ENCODE measurements around the gene MBTPS1.

The MBTPS1 gene

GRCh38 chr16:84143081-84143480 is 26.3 kb upstream of the MBTPS1 start:
- no peak for DNase-seq (ENCODE audit: low spot score)

GRCh38 chr16:84141143-84141670 is 24.5 kb upstream of the MBTPS1 start:
- DNase-seq (ENCODE audit: low spot score), result no peak
- no peak for TF ChIP-seq CTCF (IDR thresholded peaks at IDR 0.05; ENCODE audit: extremely low read depth, missing control alignments)

More at GRCh38 chr16:84143081-84143480, 26.3 kb upstream of the MBTPS1 start:
- TF ChIP-seq CTCF (IDR thresholded peaks at IDR 0.05; ENCODE audit: extremely low read depth, missing control alignments), result no peak

- TF ChIP-seq CTCF (IDR thresholded peaks at IDR 0.05; ENCODE audit: extremely low read depth, missing control alignments), result no peak
- DNase-seq (ENCODE audit: low spot score), result no peak
Measured at GRCh38 chr16:84139628-84140258, 23.0 kb upstream of the MBTPS1 start.

- DNase-seq (ENCODE audit: low spot score), result peak; percentile 76
Measured at GRCh38 chr16:84138824-84139627, 22.3 kb upstream of the MBTPS1 start.

GRCh38 chr16:84138500-84138823 is 21.7 kb upstream of the MBTPS1 start:
- no peak for DNase-seq (ENCODE audit: low spot score)
- TF ChIP-seq CTCF (IDR thresholded peaks at IDR 0.05; ENCODE audit: extremely low read depth, missing control alignments), result no peak

More at GRCh38 chr16:84138824-84139627, 22.3 kb upstream of the MBTPS1 start:
- TF ChIP-seq CTCF (IDR thresholded peaks at IDR 0.05; ENCODE audit: extremely low read depth, missing control alignments), result no peak

GRCh38 chr16:84137769-84138357 is 21.1 kb upstream of the MBTPS1 start:
- DNase-seq (ENCODE audit: low spot score), result no peak
- TF ChIP-seq CTCF (IDR thresholded peaks at IDR 0.05; ENCODE audit: extremely low read depth, missing control alignments), result no peak

GRCh38 chr16:84137287-84137686 is 20.5 kb upstream of the MBTPS1 start:
- no peak for TF ChIP-seq CTCF (IDR thresholded peaks at IDR 0.05; ENCODE audit: extremely low read depth, missing control alignments)

More at GRCh38 chr16:84137287-84137686, 20.5 kb upstream of the MBTPS1 start:
- no peak for DNase-seq (ENCODE audit: low spot score)

Measured in GM20000 (cell line).